Camera-type eye (tissue), 1 donor: ENCODE results near the gene FGF5. TPM values are rescaled to one million over a fixed set of nuclear protein-coding genes. Genes with fewer than 3 reads are reported as not detected.

Experiments
- total RNA-seq: library from RNA; depleted of rRNA; stranded (reverse); fragments of >200 nt; gene quantifications from one replicate; pipeline ENCODE4 v1.2.3, GENCODE V29; 2014

FGF5 gene
- 0.16 TPM for total RNA-seq

GRCh38 chr4:80266253-80266901 is at the start of gene FGF5:
Gene FGF5 (plus strand): TSS chr4:80266664. CDS start chr4:80266825, 161 bp downstream.

GRCh38 chr4:80335554-80336358 is 69.3 kb downstream of the FGF5 start, which contains the start of gene CFAP299:
Gene CFAP299 (plus strand): TSS chr4:80335730.

Other genes with a start within 250 kb of the FGF5 start
- gene ANTXR2, start 193.4 kb upstream of the FGF5 start, total RNA-seq = 40.0 TPM
- 50.3 TPM for gene PRDM8, start 69.2 kb upstream of the FGF5 start, total RNA-seq
- 4.3 TPM for gene CFAP299, start 69.1 kb downstream of the FGF5 start, total RNA-seq